Liver (tissue), 3 donors: ENCODE data around the gene ANKRD16.

Source experiments
- FOXA1 ChIP-seq: IDR thresholded peaks from 2 replicates; pipeline ENCODE4 v1.6.1; 2016; ENCODE audit warnings: antibody characterized with exemption
- HNF4G ChIP-seq: IDR thresholded peaks from 2 replicates; pipeline ENCODE4 v1.6.1; 2016; ENCODE audit warnings: antibody characterized with exemption
- TF ChIP-seq, protein P1 (sequence below): fragments of 150-350 bp; IDR thresholded peaks from 2 replicates; pipeline ENCODE4 v1.5.1; 2017; ENCODE audit warnings: improper control_type of control experiment, low read depth, low read length; ENCODE audit not compliant: missing input control
- TF ChIP-seq, protein P2 (sequence below): IDR thresholded peaks from 2 replicates; pipeline ENCODE4 v1.6.1; 2016; ENCODE audit warnings: antibody characterized with exemption
- donor health status: healthy.
- donor health status: healthy.

DNA sequence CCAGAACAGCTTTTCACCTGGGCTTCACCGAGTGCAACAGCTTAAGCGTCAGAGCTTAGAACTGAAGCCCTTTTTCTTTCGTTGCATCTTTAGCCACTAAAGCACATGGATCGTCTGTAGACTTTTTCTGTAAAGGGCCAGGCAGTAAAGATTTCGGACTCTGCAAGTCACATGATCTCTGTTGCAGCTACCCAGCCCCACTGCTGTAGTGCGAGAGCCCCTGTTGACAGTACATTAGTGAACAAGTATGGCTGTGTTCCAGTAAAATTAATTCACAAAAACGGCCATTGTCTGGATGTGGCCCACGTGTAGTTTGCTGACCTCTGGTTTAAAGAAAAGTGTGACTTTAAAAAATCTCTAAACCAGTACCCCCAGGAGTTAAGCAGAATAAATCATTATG is 39.7 kb upstream of the ANKRD16 start:
- TF ChIP-seq, protein P1, sequence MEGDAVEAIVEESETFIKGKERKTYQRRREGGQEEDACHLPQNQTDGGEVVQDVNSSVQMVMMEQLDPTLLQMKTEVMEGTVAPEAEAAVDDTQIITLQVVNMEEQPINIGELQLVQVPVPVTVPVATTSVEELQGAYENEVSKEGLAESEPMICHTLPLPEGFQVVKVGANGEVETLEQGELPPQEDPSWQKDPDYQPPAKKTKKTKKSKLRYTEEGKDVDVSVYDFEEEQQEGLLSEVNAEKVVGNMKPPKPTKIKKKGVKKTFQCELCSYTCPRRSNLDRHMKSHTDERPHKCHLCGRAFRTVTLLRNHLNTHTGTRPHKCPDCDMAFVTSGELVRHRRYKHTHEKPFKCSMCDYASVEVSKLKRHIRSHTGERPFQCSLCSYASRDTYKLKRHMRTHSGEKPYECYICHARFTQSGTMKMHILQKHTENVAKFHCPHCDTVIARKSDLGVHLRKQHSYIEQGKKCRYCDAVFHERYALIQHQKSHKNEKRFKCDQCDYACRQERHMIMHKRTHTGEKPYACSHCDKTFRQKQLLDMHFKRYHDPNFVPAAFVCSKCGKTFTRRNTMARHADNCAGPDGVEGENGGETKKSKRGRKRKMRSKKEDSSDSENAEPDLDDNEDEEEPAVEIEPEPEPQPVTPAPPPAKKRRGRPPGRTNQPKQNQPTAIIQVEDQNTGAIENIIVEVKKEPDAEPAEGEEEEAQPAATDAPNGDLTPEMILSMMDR: no peak
- no peak for TF ChIP-seq HNF4G
- TF ChIP-seq, protein P2, sequence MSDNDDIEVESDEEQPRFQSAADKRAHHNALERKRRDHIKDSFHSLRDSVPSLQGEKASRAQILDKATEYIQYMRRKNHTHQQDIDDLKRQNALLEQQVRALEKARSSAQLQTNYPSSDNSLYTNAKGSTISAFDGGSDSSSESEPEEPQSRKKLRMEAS: no peak
- no peak for TF ChIP-seq FOXA1
